HG03103 (cell line): ENCODE data around the gene CEP97.
A peak's percentile ranks its signal among the peaks of the same experiment; 100 is the strongest.
"Not testable (repeated sequence)": the region's sequence is repeated elsewhere in the genome, so short reads cannot be mapped to it uniquely, and the experiment has no call there.

Experiments used
- ATAC-seq: cut with Tn5 transposase; IDR thresholded peaks from one replicate; pipeline ENCODE4 v1.9.1; 2021; ENCODE audit warnings: low read depth; ENCODE audit not compliant: unreplicated experiment

The CEP97 gene

DNA sequence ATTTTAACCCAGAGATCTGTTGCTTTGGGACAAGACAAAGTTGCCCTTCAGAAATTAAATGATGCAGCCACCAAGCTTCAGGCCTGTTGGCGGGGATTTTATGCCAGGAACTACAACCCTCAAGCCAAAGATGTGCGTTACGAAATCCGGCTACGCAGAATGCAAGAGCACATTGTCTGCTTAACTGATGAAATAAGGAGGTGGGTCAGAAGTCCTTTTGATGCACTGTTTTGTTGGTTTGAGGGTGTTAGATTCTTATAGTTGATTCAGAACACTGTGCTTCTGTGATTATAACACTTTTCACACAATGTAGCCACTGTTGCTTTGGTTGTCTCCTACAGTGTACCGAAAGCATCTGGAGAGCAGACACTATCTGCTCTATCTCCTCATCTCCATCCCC is 33.8 kb downstream of the CEP97 start:
- ATAC-seq, result no peak

DNA sequence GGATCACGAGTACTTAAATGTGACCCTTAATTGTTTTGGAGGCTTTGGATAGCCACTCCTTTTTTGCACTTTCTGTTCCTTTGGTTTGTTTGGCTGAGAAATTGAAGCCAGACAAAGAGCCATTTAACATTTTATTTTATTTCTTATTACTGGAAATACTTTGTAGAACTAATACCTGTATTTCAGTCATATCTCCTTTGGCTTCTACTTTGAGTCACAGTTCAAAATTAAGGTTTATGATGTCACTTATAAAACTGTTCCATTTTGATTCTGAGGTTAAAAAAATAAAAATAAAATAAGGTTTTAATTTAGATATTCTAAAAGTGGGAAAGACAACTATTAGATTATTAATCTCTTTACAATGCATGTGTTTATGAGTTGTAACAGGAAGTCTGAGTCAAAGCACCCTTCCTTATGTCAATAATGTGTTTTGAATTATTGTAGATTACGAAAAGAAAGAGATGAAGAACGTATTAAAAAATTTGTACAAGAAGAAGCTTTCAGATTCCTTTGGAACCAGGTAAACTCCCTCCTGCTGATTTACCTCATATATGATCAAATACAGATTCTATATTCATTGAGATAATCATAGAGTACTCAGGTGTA is 37.7 kb downstream of the CEP97 start:
- ATAC-seq, result no peak

DNA sequence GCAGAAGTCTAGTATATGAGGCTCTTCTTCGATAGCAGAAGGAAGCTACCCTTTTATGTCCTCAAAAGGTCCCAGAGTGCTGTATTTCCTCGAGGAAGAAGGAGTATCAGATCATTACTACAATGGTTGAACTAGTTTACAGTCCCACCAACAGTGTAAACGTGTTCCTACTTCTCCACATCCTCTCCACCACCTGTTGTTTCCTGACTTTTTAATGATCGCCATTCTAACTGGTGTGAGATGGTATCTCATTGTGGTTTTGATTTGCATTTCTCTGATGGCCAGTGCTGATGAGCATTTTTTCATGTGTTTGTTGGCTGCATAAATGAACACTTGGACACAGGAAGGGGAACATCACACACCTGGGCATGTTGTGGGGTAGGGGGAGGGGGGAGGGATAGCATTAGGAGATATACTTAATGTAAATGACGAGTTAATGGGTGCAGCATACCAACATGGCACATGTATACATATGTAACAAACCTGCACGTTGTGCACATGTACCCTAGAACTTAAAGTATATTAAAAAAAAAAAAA is 53.4 kb downstream of the CEP97 start:
- not testable (repeated sequence) for ATAC-seq

DNA sequence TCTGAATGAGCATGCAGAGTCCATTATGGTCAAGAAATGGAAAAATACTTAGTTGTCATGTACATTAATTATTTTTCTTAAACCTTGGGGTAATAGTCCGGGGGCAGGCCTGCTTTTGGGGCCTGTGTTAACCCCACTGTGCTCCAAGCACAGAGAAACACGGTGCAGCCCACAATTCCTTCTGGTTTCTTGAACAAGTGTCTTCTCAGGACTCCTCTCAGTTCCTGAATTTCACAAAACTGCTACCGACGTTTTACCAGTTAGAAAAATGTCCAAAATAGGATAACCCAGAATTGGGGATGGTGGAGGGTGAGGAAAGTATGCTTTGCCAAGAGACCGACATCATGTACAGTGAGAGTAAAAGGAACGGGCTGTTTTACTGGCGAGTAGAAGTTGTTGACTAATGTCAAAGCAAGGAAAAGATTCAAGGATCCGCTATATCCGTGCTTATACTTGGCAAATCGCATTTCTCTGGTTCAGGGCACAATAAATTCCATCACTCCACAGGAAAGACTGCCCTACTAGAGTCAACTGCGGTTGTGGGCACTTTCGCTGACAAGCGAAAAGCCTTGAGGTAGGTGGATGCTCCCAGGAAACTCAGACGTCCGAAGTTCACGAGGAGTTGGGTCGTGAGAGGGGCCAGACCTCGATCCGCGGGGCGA is 54.1 kb downstream of the CEP97 start:
- ATAC-seq, result no peak

DNA sequence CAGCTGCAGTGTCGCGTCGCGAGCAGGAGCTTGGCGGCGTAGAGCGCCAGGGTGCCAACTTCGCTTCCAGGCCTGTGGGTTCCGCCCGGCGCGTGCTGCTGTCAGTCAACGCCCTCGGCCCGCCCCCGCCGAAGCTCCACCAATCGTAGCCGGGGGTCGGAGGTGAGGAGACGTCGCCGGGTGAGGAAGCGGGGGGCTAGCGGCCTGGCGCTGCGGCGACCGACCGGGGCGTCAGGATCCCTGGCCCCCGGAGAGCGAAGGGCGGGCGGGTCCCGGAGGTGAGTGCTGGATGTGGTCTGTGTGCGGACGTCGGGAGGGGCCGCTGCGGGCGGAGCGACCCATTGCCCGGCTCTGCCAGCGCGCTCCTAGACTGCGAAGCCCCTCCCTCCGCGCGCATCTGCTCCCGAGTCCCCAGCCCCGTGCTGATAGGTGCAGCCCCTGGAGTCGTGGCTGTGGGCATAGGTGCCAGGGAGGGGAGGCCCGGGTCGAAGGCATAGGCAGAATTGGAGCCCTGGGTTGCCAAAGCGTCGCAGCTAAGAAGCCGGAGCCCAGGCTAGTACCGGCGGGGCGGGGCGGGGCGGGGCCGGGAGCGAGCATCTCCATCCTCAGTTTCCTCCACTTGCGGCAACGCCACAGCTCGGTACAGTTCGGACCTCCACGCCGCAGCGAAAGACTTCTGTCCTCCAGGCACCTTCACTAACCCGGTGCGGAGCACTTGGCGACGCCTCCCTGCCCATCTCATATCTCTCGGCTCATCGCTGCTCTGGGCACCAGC is 54.8 kb downstream of the CEP97 start, which contains the start of gene NXPE3:
TSS of gene NXPE3 (plus strand) at position 165 of the 775 bp plus-strand sequence. CDS start 6,386 bp downstream, outside the sequence.
- ATAC-seq, result peak; percentile 92

DNA sequence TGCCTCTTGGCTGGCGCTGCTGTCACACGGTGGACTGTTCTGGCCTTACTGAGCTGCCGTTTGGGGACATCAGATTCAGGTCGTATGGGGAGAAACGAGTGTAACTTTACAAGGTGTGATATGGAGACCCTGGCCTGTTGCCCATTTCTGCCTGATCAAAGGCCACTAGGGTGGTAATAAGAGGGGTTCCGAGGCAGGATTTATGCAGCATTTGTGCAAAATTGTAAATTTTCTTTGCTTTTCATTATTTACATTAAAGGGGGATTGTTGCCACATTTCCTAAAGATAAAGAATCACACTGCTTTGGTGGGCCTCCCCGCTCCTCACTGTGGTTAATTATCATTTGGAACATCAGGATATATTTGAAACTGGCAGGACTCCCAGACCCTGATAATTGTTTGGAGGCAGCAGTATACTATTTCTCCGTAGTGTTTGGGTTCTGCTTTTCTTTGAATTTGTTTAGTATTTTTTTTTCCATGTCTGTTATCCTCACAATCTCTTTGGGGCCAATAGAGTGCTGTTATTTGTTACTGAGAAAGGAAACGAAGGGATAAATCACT is 55.5 kb downstream of the CEP97 start:
- ATAC-seq, result no peak

DNA sequence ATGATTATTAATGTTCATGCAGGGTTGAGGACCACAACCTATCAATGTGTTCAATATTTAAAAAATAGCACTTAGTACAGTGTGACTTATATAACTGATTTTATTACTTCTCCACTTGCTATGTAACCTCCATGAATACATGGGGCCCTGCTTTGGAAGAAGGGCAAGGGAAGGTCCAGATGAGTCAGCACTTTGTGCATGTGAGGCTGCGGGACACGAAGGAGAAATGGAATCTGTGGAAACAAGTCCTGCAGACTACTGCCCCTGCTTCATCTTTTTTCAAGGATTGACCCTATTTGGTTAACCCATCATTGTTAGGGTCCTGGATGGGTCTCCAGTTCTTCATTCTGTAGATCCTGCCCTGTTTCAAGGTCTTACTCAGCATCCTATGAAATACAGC is 56.2 kb downstream of the CEP97 start:
- no peak for ATAC-seq

DNA sequence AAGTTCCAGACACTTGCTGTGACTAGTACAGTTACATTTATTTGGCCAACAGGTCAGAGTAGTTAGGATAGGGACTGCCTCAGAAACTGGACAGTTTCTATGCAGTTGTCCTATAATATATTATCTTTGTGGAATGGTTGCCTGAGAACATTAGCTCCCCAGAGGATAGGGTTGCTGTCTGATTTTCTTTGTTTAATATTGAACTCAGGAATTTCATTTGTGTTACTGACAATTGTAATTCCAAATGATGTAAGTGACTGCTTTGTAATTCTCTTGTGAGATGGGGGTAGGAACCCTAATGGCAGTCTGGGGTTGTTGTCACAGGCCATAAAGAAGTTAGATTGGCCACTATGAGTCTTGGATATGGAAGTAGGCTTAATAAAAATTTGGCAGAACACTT is 56.8 kb downstream of the CEP97 start:
- no peak for ATAC-seq

DNA sequence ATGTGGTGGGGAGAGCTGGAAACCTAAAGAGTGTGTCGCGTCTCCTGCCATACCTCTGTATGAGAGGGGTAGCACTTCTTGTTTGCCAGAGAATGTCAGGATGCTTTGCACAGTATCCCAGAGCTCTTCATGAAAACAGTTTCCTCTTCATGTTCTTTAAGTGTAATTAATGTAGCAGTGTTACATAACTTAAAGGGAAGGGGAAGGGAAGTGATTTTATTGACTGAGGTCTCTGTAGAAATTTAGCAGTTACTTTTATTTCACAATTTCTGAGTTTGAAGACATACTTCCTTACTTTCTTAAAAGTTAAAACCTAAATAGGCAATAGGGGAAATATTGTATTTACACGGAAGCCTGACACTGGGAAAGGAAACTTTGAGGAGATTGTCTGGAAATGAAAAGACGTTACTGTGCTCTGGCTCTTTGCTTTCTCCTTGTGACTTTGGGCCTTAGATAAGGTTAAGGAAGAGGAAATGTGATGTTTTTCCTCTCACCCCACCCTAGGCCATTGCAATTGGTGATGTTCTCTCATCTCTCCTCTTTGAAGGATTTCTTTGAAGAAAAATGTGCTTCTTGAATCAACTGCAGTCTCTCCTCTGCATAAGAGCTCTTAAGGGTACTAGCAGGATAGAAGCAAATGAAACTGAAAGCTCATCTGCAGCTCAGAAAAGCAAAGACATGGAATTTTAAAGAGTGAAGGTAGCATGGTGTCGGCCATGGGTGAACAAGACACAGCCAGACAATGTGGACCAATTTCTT is 60.6 kb downstream of the CEP97 start:
- ATAC-seq, result no peak

DNA sequence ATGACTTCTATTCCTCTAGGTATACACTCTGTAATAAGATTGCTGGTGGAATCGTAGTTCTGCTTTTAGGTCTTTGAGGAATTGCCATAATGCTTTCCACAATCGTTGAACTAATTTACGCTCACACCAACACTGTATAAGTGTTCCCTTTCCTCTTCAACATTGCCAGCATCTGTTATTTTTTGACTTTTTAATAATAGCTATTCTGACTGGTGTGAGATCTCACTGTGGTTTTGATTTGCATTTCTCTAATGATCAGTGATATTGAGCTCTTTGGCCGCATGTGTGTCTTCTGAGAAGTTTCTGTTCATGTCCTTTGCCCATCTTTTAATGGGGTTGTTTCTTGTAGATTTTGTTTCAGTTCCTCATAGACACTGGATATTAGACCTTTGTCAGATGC is 67.4 kb downstream of the CEP97 start:
- peak; percentile 95 for ATAC-seq

DNA sequence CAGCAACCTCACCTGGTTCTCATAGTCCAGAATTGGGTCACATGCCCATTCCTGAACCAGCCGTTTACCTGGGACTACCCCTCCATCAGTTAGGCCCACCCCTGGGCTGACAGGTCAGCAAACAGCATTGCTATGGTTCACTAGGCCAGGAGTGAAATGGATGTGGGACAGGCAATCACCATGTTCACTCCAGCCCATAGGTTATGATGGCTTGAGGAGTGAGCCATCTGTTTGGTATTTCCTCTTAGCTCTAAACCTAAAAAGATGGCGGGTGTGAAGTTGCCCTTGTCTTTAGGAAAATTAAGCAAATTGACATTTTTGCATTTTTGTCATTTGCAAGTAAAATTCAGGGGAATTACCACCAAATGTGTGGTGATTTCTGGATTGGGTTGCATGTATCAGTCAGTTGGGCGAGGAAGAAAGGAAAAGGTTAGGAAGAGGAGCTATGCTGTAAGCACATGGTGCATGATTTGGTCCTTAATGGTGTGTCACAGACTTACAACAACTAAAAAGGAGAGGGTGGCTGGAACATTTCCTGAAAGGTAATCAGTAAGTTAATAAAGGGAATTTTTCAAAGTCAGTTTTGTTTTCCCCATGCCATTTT is 71.8 kb downstream of the CEP97 start:
- ATAC-seq, result no peak

DNA sequence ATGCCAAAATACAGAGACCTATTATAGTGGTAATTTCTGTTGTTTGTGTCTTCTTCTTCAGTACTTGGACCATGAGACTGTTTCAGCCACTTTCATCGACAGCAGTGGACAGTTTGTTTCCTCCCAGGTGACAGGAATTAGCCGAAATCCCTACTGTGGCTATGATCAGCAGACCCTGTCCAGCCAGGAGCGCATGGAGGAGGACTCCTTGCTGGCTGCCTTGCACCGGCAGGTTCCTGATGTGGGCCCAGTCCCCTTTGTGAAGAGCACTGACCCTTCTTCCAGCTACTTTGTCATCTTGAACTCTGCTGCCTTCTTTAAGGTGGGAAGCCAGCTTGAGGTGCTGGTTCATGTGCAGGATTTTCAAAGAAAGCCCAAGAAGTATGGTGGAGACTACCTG is 76.8 kb downstream of the CEP97 start:
- no peak for ATAC-seq

DNA sequence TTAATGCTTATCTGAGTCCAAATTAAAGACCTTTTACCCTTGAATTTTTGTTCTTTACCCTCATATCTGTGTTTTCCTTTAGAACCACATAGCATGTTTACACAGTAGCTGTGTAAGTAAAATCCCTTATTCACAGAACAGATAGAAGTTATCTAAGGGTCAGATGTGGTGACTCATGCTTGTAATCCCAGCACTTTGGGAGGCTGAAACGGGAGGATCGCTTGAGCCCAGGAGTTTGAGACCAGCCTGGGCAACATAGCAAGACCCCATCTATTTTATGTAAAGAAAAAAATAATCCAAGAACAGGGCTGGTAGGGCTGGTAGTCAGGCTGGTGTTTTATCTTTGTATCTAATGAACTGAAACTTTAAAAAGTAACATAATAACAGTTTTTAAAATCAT is 77.8 kb downstream of the CEP97 start:
- ATAC-seq, result no peak

DNA sequence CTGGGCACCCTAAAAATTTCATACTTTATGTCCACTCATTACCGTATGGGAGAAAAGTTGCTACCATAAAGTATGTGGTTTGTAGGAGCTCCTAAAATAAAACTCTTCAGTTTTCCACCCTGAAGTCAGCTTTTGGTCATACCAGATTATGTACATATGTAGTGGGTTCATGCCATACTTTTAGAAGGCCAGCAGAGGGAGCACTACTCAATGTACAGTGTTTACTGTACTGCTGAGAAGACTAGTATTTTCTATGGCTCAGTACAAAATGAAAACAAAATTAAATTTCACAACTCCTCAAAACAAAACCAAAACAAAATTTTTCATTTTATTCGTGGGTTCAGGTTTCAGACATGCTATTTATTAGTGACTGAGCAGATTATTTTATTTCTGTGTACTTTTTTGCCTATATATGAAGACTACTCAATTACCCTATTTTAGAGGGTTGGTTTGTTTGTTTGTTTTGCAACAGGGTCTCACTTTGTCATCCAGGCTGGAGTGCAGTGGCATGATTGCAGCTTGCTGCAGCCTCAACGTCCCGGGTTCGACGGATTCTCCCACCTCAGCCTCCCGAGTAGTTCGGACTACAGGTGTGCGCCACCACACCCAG is 78.9 kb downstream of the CEP97 start:
- peak; percentile 92 for ATAC-seq

DNA sequence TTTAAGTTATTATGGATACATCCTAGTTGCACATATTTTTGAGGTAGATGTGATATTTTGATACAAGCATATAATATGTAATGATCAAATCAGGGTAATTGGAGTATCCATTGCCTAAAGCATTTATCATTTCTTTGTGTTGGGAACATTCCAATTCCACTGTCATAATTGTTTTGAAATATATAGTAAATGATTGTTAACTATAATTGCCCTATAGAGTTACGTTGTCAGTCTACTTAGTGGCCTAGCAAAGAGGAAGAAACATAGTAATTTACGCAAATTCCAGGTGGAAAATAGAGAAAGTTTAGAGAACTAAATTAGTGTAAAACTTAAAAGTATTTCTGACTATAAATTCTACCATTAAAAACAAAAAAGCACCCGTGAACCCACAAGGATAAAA is 79.5 kb downstream of the CEP97 start:
- no peak for ATAC-seq

DNA sequence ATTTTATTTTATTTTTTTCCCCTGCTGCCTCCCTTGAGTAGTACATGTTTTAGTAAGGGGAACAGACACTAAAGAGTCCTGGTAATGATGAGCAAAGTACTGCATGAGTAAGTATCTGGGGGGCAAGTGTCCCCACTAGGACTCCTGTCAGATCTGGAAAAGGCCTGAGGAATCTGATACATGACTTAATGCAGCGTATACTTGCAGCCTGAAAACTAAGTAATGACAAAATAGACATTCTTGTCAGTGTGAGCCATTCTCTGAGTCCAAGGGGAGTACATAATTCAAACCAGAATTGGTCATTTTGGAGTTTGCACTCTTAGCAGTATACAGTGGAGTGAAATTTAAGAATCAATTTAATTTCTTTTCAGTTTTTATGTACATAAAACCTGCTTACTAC is 82.1 kb downstream of the CEP97 start:
- no peak for ATAC-seq

DNA sequence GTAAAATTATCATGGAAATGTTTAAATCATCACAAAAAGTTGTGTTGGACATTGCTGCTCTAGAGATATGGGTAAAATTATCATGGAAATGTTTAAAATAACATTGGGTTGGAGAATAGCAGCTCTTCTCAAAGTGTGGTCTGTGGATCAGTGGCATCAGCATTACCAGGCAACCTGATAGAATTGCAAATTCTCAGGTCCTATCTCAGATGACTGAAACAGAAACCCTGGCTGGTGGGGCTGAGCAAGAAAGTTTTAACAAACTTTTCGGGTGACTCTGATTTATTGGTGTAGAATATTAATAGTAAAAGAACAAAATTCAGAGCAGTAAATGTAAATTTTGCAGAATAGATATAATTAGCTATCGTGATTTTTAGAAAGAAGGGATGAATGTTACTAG is 83.5 kb downstream of the CEP97 start:
- ATAC-seq, result peak; percentile 59

DNA sequence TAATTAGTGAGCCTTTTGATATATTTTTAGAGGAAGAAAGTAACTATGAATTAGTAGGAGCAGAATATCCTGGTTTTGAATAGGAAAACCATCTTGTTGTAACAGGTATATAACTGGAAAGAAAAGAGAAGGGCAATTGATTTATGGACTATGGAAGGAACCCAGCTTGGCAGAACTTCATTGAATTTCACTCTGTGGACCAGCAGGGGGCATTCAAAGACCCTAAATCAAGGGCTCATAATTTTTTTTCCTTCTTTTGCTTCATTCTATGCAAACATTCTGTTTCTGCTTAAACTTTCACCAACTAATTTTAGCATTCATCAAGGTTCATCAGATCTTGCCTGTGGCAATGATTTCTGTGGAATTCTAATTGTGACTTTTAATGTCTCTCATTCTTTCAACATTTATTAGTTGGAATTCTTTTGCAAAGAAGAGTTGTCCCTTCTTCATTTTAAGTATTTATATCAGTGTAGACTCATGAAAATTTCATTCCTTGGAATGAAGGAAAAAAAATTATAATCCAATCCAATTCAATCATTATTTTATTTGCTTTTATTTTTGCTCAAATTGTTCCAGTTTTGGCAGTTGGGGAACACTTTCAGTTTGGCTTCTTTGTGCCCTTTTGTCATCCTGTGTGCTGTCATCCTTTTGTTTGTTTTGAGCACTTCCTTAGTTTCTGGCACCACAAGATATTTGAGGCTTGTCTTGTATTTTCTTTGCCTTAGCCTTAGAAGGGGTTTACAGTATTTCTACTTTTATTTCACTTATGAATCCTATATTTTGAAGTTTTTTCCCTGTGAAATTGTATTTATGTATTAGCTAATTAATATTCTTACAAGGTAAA is 85.0 kb downstream of the CEP97 start:
- no peak for ATAC-seq

DNA sequence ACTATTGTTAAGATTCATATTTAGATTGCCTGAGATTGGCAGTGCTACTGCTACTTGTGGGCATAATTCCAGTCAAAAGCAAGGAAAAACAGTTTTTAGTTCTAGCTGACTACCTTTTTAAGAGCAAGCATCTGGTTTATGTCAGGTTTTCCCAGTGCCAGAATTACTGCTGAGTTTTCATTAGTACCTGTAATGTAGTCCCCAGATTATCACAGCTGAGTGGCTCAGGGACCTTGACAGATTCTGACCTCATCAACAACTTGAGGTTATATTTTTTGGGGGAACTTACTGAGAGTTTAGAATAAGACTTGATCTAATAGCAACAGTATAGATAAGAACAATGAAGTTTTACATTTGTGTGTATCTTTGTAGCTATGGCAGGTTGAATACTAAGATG is 85.6 kb downstream of the CEP97 start:
- ATAC-seq, result no peak
